MV-4-11 (cell line): ENCODE data around the gene PNMA6A.
"Not testable (repeated sequence)": the region's sequence is repeated elsewhere in the genome, so short reads cannot be mapped to it uniquely, and the experiment has no call there.

Experiments
- DNase-seq: peaks from one replicate; lab custom pipeline; 2025; lab: John Stamatoyannopoulos, UW

The PNMA6A gene

DNA sequence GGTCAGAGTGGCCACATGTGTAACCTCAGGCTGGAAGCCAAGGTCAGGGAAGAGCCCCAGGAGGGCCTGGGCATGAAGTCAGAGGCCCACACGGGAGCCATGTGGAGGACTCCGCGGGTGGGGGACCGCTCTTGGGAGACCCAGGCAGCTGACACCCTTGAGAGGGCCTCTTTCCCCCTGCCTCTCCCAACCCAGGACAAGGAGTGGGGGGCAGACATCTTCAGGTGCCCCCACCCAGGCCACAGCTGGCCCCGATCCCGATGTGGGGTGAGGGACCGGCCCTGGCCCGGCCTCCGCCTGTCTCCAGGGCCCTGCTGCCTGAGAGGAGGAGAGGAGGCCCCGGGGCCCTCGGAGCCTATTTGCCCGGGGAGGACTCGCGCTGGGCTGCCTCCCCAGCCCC is 3.1 kb downstream of the PNMA6A start:
- DNase-seq: no peak

DNA sequence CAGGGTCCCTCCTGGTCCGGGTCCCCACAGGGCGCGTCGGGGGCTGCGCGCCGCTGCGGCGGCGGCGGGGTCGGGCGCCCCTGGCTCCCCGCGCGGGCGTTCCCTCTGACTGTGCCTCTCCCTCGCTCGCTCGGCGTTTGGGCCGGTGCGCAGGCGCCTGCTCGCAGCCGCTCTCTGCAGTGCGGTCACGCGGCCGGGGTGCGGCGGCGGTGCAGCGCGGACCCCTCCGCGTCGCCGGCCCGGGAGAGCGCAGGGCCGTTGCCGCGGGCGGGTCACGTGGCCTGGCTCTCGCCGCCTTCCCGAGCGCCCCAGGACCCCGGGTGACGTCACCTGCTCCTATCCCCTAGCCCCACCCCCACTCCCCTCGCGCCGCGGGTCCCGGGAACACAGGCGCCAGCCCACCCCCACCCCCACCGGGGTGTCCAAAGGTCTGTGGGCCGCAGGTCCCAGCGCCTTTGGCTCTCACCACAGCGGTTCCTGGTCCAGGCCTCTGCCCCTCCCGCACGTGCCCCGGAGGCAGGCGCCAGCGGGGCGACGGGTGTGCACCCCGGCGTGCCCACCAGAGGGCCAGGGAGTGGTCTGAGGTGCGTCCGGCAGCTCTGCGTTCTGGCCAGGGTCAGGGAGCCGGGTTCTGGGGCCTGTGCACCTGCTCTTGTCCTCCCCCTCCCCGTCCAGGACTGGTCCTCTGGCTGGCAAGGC is 5.3 kb downstream of the PNMA6A start:
- not testable (repeated sequence) for DNase-seq

DNA sequence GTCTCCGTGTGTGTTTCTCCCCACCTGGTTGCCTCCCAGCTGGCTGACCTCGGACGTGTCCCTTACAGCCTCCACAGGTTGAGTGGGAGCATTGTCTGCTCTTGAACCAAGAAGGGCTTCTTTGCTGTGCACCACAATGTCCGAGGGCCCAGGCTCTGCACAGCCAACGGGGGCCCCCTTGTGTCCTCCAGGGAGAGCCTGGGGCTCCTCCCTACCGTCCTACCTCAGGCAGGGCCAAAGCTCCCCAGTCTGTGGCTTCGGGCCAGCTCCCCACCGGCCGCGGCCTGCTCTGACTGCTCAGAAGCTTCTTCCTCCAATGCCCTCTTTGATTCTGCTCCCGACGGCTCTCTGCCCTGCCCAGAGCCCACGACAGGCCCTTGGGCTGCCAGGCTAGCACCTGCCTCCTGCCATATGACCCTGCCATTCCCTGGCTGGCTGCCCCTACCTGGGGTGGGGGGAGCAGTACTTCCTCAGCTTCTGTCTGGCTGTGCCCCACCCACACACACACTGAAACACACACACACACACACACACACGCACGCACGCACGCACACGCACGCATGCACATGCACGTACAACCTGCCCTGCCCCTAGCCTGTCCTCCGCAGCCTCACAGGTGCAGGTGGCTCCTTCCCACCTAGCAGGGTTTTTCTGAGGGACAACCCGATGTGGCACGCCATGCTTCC is 11.1 kb downstream of the PNMA6A start:
- not testable (repeated sequence) for DNase-seq

DNA sequence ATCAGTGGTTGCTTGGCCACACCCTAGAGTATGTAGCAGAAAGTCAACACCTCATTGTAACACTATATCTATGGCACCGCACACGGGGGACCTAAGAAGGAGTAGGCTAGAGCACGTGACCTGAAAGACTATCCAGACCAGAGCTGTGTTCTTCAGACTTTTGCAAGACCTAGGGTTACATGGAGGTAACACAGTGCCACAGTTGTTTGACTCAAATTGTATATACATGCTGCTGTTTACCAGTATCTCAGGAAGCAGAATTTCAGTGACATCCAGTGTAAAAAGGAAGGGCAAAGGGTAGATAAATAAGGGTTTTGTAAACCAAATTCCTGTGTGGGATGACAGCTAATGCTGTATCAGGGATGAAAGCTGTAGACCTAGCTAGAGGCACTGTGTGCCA is 30.2 kb downstream of the PNMA6A start:
- no peak for DNase-seq

DNA sequence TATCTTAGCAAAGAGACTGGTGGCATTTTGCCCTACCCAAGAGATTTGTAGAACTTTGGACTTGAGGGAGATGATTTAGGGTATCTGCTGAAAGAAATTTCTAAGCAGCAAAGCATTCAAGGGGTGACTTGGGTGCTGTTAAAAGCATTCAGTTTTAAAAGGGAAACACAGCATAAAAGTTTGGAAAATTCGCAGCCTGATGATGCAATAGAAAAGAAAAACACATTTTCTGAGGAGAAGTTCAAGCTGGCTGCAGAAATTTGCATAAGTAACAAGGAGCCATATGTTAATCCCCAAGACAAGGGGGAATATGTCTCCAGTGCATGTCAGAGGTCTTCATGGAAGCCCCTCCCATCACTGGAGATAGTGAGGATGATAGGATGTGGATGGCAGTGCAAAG is 32.7 kb downstream of the PNMA6A start:
- DNase-seq: not testable (repeated sequence)

DNA sequence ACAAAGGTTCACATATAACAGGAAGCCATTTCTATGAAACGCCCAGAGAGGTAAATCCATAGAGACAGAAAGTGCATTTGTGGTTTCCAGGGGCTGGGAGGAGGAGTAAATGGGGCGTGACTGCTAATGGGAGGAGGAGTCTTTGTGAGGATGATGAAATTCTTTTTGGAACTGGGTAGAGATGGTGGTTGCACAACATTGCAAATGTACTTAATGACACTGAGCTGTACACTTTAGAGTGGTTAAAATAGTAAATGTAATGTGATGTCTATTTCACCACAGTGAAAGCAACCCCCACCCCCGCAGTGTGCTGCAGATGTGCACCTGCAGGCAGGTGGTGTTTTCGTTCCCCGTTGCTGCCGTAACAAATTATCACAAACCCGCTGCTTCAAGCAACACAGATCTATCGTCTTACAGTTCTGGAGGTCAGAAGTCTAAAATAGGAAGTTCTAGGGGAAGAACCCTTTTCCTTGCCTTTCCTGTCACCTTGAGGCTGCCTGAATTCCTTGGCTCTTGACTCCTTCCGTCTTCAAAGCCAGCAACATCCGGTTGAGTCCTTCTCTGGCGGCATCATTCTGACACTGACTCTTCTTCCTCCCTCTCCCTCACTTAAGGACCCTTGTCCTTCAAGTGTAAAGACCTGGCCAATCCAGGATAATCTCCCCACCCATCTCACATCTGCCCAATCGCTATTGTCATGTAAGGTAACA is 34.0 kb downstream of the PNMA6A start:
- not testable (repeated sequence) for DNase-seq

DNA sequence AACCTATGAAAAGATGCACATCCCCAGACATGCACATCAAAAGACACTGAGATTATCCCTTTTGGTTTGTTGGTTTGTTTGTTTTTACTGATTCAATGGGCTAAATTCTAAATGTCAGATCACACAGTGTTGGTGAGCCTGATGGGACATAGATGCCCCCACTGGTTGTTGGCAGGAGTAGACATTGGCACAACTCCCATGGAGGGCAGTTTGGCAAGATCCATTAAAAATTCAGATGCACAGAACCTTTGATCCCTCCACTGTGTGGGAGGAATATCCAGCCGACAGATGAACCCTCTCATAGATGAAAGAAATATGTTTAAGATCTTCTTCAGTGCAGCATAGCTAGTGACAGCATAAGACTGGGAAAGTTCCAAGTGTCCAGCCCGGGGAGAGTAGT is 38.5 kb downstream of the PNMA6A start:
- not testable (repeated sequence) for DNase-seq

DNA sequence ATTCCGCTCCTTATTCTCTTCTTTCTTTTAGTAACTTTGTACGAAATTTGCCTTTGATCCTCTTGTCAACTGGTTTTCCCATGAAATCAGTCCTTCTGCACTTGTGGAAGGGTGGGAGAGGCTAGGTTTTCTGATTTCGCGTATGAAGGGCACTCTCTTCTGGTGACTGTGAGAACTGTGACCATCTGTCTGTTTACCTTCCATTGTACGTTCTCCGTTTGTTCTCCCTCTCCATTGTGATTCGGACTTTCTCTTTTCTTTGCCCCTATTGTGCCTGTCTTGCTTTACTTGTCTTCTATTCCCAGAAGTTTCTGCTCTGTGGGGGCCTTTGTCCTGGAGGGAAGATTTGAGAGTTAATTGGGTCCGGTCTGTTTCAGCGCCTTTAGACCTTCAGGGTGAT is 41.6 kb downstream of the PNMA6A start:
- DNase-seq: not testable (repeated sequence)

DNA sequence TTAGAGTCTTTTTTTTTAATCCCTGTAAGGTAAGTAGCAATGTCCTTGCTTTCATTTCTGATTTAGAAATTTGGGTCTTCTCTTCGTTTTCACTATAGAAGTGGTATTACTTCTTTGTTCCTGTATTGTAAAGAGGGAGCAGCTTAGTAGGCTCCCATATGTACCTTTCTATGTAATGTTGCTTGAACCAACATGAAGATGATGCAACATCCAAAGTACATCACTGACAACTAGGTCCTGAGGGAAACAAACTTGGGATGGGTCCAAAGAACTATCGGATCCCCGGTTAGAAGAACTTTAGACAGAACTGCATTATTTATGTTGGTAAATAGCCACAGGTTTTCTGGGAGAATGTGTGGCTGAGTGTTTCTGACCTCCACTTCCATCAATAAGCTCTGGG is 45.5 kb downstream of the PNMA6A start:
- DNase-seq: not testable (repeated sequence)

DNA sequence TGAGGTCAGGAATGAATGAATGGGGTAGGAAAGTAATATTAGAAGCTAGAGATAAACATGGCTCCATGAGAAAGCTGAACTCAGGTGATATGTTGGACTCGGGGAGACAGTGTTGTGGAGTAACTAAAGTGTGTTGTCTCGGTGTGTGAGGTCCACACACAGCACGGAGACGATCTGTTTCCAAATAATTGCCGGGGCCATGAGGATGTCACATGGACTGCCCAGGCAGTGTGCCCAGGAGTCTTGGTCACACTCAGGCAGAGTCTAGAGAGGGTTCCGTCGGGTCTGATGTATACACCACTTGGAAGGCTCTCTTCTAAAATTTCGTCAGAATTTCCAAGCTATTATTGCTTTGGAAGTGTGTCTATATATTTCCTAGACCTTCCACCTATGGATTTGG is 48.0 kb downstream of the PNMA6A start:
- DNase-seq: not testable (repeated sequence)

DNA sequence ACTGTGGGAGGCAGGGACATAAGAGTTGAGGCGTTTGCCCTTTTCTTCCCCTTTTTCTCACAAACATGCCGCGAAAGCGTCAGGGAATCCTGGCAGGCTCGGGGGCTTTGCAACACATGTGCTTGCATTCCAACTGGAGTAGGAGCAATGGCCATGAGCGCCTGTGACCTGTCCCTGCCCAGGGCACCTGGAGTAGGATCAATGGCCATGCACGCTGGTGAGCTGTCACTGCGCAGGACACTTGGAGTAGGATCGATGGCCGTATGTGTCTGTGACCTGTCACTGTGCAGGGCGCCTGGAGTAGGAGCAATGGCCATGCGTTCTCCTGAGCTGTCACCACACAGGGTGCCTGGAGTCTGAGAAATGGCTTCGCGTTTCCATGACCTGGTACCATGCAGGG is 51.2 kb downstream of the PNMA6A start:
- not testable (repeated sequence) for DNase-seq
